ENCODE measurements around the gene VAV1.

- TF ChIP-seq GABPA (IDR thresholded peaks at IDR 0.05; ENCODE audit: low read depth) (no peak), REST (IDR thresholded peaks at IDR 0.05; ENCODE audit: insufficient replicate concordance, low read depth) (no peak), CTCF (IDR thresholded peaks at IDR 0.05; ENCODE audit: insufficient read depth, low read length) (no peak), POLR2AphosphoS5 (IDR thresholded peaks at IDR 0.05; ENCODE audit: low read depth) (no peak), SPI1 (IDR thresholded peaks at IDR 0.05; ENCODE audit: borderline replicate concordance, low read depth) (no peak)
Measured at GRCh38 chr19:6852001-6852400, 79.5 kb downstream of the VAV1 start.

Data from HL-60 (cell line).